Activated B cell treated with CpG ODN at 0.5 μM for 24 hours (primary cell): ENCODE data around the gene SYPL2. TPM values are rescaled to one million over a fixed set of nuclear protein-coding genes. Genes with fewer than 3 reads are reported as not detected.
A peak's percentile ranks its signal among the peaks of the same experiment; 100 is the strongest.

ENCODE experiments used
- ATAC-seq: fragments of 200-7000 bp; cut with Tn5 transposase; one replicate; pipeline ENCODE4 v1.10.0; 2021; ENCODE audit warnings: low read depth, mild to moderate bottlenecking, moderate library complexity
- CTCF ChIA-PET: fragments of 350-600 bp; sonication (Branson Sonifier 250); formaldehyde crosslinking; loops from one replicate; lab custom pipeline; 2021; ENCODE audit warnings: antibody characterized with exemption; lab: Charles Lee
- POLR2A ChIA-PET: fragments of 350-600 bp; sonication (Branson Sonifier 250); formaldehyde crosslinking; loops from one replicate; lab custom pipeline; 2021; ENCODE audit warnings: antibody characterized with exemption; lab: Charles Lee
- DNase-seq: peaks from one replicate; pipeline ENCODE4 v3.0.0; 2022
- H3K27ac Mint-ChIP-seq: one replicate; pipeline ENCODE4 v1.8.0; 2020; ENCODE audit warnings: mixed read lengths
- H3K27me3 Mint-ChIP-seq: one replicate; pipeline ENCODE4 v1.8.0; 2021; ENCODE audit warnings: mixed read lengths
- H3K36me3 Mint-ChIP-seq: one replicate; pipeline ENCODE4 v1.8.0; 2021; ENCODE audit warnings: low read depth, mixed read lengths
- H3K4me1 Mint-ChIP-seq: one replicate; pipeline ENCODE4 v1.8.0; 2021; ENCODE audit warnings: mixed read lengths
- H3K4me3 Mint-ChIP-seq: one replicate; pipeline ENCODE4 v1.8.0; 2020; ENCODE audit warnings: mild to moderate bottlenecking, mixed read lengths
- H3K9me3 Mint-ChIP-seq: one replicate; pipeline ENCODE4 v1.8.0; 2020; ENCODE audit warnings: mixed read lengths
- intact Hi-C: fragments of 100-400 bp; cut with micrococcal nuclease; formaldehyde crosslinking; loops from one replicate; pipeline ENCODE4 v1.15.1; 2024
- total RNA-seq: library from RNA; stranded (reverse); gene quantifications from 2 replicates; pipeline ENCODE4 v1.2.3, GENCODE V29; 2022
- TF ChIP-seq, protein P1 (sequence below): fragments of 200-600 bp; IDR thresholded peaks from one replicate; pipeline ENCODE4 v1.8.0; 2022; ENCODE audit warnings: antibody characterized with exemption, mild to moderate bottlenecking

SYPL2 gene
- total RNA-seq, 1 donor from 2014 or later = not detected

DNA sequence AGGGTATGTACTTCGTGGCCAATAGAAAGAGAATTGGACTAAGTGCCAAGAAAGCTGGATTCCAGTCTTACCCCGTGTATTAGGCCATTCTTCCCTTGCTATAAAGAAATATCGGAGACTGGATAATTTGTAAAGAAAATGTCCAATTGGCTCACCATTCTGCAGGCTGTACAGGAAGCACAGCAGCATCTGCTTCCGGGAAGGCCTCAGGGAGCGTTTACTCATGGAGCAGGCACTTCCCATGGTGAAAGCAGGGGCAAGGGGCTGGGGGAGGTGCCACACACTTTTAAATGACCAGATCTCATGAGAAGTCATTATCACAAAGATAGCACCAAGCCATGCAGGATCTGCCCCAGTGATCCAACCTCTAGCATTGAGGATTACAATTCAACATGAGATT, 51.0 kb downstream of the SYPL2 start:
- H3K4me3 Mint-ChIP-seq = no peak overlapping the region
- no peak overlapping the region for H3K27ac Mint-ChIP-seq
- CTCF ChIA-PET = interaction anchor here (1.8 to 3.8 kb wide), 2 partner anchors 15 to 26 kb away, joined by 7 to 15 read pairs; no protein-coding TSS in a partner anchor
- intact Hi-C loops = no loop called here
- TF ChIP-seq, protein P1, sequence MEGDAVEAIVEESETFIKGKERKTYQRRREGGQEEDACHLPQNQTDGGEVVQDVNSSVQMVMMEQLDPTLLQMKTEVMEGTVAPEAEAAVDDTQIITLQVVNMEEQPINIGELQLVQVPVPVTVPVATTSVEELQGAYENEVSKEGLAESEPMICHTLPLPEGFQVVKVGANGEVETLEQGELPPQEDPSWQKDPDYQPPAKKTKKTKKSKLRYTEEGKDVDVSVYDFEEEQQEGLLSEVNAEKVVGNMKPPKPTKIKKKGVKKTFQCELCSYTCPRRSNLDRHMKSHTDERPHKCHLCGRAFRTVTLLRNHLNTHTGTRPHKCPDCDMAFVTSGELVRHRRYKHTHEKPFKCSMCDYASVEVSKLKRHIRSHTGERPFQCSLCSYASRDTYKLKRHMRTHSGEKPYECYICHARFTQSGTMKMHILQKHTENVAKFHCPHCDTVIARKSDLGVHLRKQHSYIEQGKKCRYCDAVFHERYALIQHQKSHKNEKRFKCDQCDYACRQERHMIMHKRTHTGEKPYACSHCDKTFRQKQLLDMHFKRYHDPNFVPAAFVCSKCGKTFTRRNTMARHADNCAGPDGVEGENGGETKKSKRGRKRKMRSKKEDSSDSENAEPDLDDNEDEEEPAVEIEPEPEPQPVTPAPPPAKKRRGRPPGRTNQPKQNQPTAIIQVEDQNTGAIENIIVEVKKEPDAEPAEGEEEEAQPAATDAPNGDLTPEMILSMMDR = no peak
- H3K9me3 Mint-ChIP-seq = no peaks in the 10 kb centered on the region
- DNase-seq (no peak), ATAC-seq (no peak)
- peaks cover 9% of the 10 kb centered on the region for H3K27me3 Mint-ChIP-seq
- H3K36me3 Mint-ChIP-seq = no peaks in the 10 kb centered on the region
- POLR2A ChIA-PET = no interaction called here
- no peaks in the 10 kb centered on the region for H3K4me1 Mint-ChIP-seq

DNA sequence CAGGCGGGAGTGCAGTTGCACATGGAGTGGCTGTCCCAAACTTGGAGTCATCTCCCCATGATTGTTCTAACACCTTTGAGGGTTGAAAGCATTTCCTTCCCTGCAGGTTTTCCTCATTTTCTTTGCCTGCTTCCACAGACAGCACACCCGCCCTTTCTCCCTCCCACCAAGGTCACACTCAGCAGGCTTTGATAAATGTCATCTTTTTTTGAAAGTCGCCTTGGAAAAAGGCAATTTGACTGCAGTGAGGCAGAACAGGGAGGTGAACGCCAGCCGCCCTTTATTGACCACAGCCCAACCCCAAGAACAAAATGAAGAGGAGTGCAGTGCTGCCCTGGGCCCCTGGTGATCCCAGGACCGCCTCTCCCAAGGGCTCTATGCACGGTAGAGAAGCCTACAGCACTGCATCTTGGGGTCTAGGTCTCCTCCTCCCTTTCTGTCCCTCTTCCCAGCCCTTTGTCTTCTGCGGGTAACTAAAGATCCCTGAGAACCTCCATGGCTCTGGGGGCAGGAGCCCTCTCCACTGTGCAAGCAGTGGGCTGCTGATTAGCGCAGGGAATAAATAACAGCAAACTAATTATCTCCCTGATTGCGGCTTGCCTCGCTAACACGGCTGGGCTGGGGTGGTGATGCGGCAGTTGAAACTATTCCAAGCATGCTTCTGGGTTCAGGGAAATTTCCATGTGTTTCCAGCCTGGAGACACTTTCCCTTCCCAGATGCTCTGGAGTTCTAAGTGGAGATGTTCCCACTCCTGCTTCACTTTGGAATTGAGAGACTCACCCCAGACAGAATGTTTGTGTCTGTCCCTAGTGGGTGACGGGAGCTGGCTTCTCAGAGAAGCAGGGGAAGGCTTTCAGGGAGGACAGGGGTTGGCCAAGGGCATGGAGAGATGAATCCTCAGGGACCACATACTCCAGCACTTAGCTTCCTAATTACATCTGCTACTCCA, 54.9 kb downstream of the SYPL2 start:
- ChIA-PET CTCF (no interaction called here), POLR2A (no interaction called here)
- no peak for DNase-seq
- H3K27ac Mint-ChIP-seq = no peak overlapping the region
- no peak for ATAC-seq
- H3K9me3 Mint-ChIP-seq = no peaks in the 10 kb centered on the region
- H3K27me3 Mint-ChIP-seq = peaks cover 6% of the 10 kb centered on the region
- no peak overlapping the region for H3K4me3 Mint-ChIP-seq
- intact Hi-C loops = no loop called here
- TF ChIP-seq, protein P1 = no peak
- H3K36me3 Mint-ChIP-seq = no peaks in the 10 kb centered on the region
- H3K4me1 Mint-ChIP-seq = no peaks in the 10 kb centered on the region

DNA sequence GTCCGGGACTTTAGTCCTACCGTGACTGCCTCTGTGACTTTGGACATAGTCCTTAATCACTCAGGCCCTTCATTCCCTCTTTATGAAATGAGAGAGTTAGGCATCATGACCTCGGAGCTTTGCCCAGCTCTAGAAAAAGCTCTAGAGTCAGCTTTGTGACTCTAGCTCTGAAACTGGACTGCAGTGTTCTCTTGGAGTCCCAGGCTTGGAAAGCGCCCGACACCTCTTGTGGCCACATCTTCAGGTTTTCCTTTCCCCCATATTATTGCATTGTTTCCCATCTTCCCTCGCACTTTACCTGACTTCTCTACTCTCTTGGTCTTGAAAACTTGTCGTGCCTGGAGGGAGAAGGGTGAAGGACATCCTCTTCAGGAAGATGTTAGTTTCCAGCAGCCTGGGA, 55.7 kb downstream of the SYPL2 start:
- no peaks in the 10 kb centered on the region for H3K9me3 Mint-ChIP-seq
- no peak for ATAC-seq
- ChIA-PET CTCF (no interaction called here), POLR2A (no interaction called here)
- intact Hi-C loops = no loop called here
- no peak overlapping the region for H3K4me3 Mint-ChIP-seq
- no peak overlapping the region for H3K27ac Mint-ChIP-seq
- DNase-seq = no peak
- TF ChIP-seq, protein P1 = no peak
- peaks cover 6% of the 10 kb centered on the region for H3K27me3 Mint-ChIP-seq
- H3K4me1 Mint-ChIP-seq = peaks cover 2% of the 10 kb centered on the region
- no peaks in the 10 kb centered on the region for H3K36me3 Mint-ChIP-seq

DNA sequence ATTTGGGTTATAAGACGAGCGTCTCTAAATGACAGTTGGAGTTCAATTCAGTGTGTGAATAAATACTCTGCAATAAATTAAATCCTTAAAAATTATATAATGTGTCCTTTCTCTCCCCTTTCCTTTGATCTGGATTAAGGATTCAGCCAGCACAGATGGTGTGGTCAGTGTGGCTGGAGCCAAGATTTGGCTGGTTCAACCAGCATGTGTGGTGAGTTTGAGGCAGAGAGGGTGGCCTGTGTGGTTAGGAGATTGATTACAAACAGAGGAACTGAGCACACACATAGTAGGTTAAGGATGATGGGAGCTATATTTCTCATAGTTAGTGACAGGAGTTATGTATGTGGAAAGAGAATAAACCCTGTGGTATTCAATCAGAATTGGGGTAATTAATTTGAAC, 57.4 kb downstream of the SYPL2 start:
- CTCF ChIA-PET = interaction anchor here (1.0 kb wide), 1 partner anchor 22 kb away, joined by 3 read pairs; no protein-coding TSS in a partner anchor
- no peak for ATAC-seq
- no peak for DNase-seq
- Mint-ChIP-seq H3K9me3 (no peaks in the 10 kb centered on the region), H3K27ac (no peak overlapping the region), H3K4me3 (no peak overlapping the region), H3K4me1 (peaks cover 3% of the 10 kb centered on the region), H3K27me3 (peaks cover 6% of the 10 kb centered on the region), H3K36me3 (no peaks in the 10 kb centered on the region)
- TF ChIP-seq, protein P1 = no peak
- POLR2A ChIA-PET = no interaction called here
- intact Hi-C loops = no loop called here

DNA sequence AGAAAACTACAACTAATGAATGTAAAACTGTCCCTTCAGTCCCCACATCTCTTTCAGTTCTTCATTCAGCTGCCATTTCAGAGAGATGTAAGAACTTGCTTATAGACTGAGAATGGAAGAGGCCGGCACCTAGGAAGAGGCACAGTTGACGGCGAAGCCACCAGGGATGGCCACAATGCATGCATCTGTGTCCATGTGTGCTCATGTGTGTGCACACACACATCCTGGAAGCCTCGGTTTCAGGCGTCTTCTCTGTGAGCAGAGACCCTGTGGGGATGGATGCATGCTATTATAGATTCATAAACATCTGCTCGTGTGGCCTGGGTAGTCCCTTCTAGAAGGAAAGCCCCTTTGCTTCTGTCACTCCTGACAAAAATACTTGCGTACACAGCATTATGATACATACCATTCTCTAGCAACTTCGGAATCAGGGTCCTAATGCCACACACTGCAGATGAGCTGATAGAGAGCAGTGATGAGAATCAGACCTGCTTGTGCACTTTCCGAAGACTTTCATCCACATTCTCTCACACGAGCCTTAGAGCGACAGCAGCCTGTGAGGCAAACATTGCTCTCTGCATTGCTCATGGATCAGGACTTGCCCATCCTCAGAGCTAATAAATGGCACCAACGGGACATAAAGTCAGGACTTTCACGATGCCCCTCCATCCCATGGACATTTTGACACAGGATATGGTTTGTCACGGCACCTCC, 60.9 kb downstream of the SYPL2 start:
- intact Hi-C loops = no loop called here
- no peaks in the 10 kb centered on the region for H3K36me3 Mint-ChIP-seq
- H3K27ac Mint-ChIP-seq = peak overlapping the region; percentile 42
- ChIA-PET CTCF (interaction anchor here (1.4 to 10.5 kb wide), 2 partner anchors 19 to 28 kb away, joined by 3 to 375 read pairs; partner anchors contain the start of genes AMIGO1 and CYB561D1), POLR2A (no interaction called here)
- DNase-seq = no peak
- H3K4me1 Mint-ChIP-seq = peaks cover 5% of the 10 kb centered on the region
- H3K27me3 Mint-ChIP-seq = no peaks in the 10 kb centered on the region
- TF ChIP-seq, protein P1 = no peak
- H3K9me3 Mint-ChIP-seq = no peaks in the 10 kb centered on the region
- no peak overlapping the region for H3K4me3 Mint-ChIP-seq
- ATAC-seq = peak; percentile 54
